Testis (tissue), 3 donors: ENCODE data around the gene KLHL21. TPM values are rescaled to one million over a fixed set of nuclear protein-coding genes. Genes with fewer than 3 reads are reported as not detected.
A peak's percentile ranks its signal among the peaks of the same experiment; 100 is the strongest.

Source experiments
- DNase-seq: peaks from one replicate; pipeline ENCODE4 v3.0.0-alpha.2; 2019
- H3K27ac ChIP-seq, 2 donors: fragments of 200-600 bp; sonication (generic); one replicate each; pipeline ENCODE4 v1.5.1; 2019
- H3K27me3 ChIP-seq: fragments of 200-600 bp; sonication (generic); one replicate; pipeline ENCODE4 v1.5.1; 2019
- H3K36me3 ChIP-seq: fragments of 200-600 bp; sonication (generic); one replicate; pipeline ENCODE4 v1.5.1; 2017; ENCODE audit warnings: low read depth; ENCODE audit errors: missing control alignments
- H3K4me1 ChIP-seq: fragments of 200-600 bp; sonication (generic); one replicate; pipeline ENCODE4 v1.5.1; 2019
- H3K4me3 ChIP-seq, 2 donors: fragments of 200-600 bp; sonication (generic); one replicate each; pipeline ENCODE4 v1.5.1; 2017 to 2019
- H3K9me3 ChIP-seq: fragments of 200-600 bp; sonication (generic); one replicate; pipeline ENCODE4 v1.5.1; 2017
- CTCF ChIP-seq, 3 experiments: fragments of 450-650 bp in 2 of 3; fragments of 200-600 bp in 1 of 3; sonication (generic) in 1 of 3; IDR thresholded peaks; one replicate each; pipeline ENCODE4 v1.5.1; 2016 to 2019; ENCODE audit warnings: antibody characterized with exemption in 3 of 3, mild to moderate bottlenecking in 2 of 3, moderate library complexity in 1 of 3
- POLR2A ChIP-seq: fragments of 450-650 bp; IDR thresholded peaks from one replicate; pipeline ENCODE4 v1.6.1; 2017; ENCODE audit warnings: antibody characterized with exemption, mild to moderate bottlenecking, moderate library complexity
- WGBS, 2 donors: methylation state at CpG; one replicate each; pipeline ENCODE4 v1.1.5; 2018; 5-methylcytosine and 5-hydroxymethylcytosine counted together
- intact Hi-C: fragments of 100-400 bp; cut with DNase I; formaldehyde crosslinking; loops from one replicate; pipeline ENCODE4 v1.15.1; 2023; ENCODE audit warnings: low total_unique reads
- polyA plus RNA-seq: library from polyadenylated mRNA; stranded (reverse); fragments of 350-450 nt; fragmentation: Illumina TruSeq; extraction: RNeasy Lipid Tissue Mini Kit (QIAGEN cat#74804); gene quantifications from one replicate; pipeline ENCODE4 v1.2.3, GENCODE V29; 2014; ENCODE audit warnings: low read depth, low replicate concordance; ENCODE audit not compliant: insufficient read depth
- total RNA-seq, 2 donors: library from RNA; depleted of rRNA; stranded (reverse); fragments of >200 nt; gene quantifications; one replicate each; pipeline ENCODE4 v1.2.3, GENCODE V29; 2016

The KLHL21 gene
- total and polyA plus RNA-seq, 3 donors from 2014 or later, result 31.1 to 84.6 (median 71.7) TPM

GRCh38 chr1:6621429-6622391 is 19.0 kb upstream of the KLHL21 start:
- H3K4me3 ChIP-seq, result no peak overlapping the region
- H3K27me3 ChIP-seq, result no peaks in the 10 kb centered on the region
- H3K36me3 ChIP-seq, result no peaks in the 10 kb centered on the region
- no peak for DNase-seq
- 87 to 90% methylated on average over 33 to 41 of the region's 41 CpGs for WGBS, 2 donors
- H3K4me1 ChIP-seq, result peaks cover 39% of the 10 kb centered on the region
- intact Hi-C loops, result no loop called here
- no peak overlapping the region for H3K27ac ChIP-seq
- no peaks in the 10 kb centered on the region for H3K9me3 ChIP-seq
- TF ChIP-seq CTCF (IDR thresholded peaks at IDR 0.05) (no peak), POLR2A (no peak)

DNA sequence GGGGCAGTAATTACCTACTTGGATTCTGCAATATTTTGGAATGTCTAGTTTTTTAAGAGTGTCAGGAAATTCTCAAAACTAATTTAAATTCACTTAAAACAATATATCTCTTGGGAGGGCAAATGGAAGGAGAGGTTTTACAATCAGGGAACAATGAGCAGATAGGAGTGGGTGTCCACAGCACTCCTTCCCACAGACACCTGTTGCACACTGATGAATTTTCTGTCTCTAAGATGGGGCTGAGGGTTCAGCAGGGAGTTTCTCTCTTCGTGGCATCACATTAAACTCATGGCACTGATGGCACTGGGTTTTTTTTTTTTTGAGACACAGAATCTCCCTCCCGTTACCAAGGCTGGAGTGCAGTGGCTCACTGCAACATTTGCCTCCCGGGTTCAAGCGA is 16.4 kb upstream of the KLHL21 start:
- H3K27ac ChIP-seq, result no peak overlapping the region
- no peaks in the 10 kb centered on the region for H3K9me3 ChIP-seq
- intact Hi-C loops, result no loop called here
- 84 to 91% methylated on average over 4 of the region's 4 CpGs for WGBS, 2 donors
- no peak for TF ChIP-seq POLR2A
- H3K4me1 ChIP-seq, result peaks cover 30% of the 10 kb centered on the region
- no peaks in the 10 kb centered on the region for H3K27me3 ChIP-seq
- H3K4me3 ChIP-seq, result no peak overlapping the region
- no peak for DNase-seq
- H3K36me3 ChIP-seq, result no peaks in the 10 kb centered on the region

GRCh38 chr1:6614929-6615785 is 12.5 kb upstream of the KLHL21 start:
- Histone ChIP-seq H3K27me3 (no peaks in the 10 kb centered on the region), H3K27ac (peak overlapping the region; percentile 94 to 97), H3K4me3 (peak overlapping the region; percentile 95 to 98), H3K4me1 (peaks cover 28% of the 10 kb centered on the region), H3K36me3 (no peaks in the 10 kb centered on the region), H3K9me3 (no peaks in the 10 kb centered on the region)
- TF ChIP-seq POLR2A (no peak), CTCF (IDR thresholded peaks at IDR 0.05) (no peak)
- no peak for DNase-seq
- WGBS, 2 donors, result 0 to 1% methylated on average over 17 to 62 of the region's 82 CpGs
- intact Hi-C loops, result no loop called here

DNA sequence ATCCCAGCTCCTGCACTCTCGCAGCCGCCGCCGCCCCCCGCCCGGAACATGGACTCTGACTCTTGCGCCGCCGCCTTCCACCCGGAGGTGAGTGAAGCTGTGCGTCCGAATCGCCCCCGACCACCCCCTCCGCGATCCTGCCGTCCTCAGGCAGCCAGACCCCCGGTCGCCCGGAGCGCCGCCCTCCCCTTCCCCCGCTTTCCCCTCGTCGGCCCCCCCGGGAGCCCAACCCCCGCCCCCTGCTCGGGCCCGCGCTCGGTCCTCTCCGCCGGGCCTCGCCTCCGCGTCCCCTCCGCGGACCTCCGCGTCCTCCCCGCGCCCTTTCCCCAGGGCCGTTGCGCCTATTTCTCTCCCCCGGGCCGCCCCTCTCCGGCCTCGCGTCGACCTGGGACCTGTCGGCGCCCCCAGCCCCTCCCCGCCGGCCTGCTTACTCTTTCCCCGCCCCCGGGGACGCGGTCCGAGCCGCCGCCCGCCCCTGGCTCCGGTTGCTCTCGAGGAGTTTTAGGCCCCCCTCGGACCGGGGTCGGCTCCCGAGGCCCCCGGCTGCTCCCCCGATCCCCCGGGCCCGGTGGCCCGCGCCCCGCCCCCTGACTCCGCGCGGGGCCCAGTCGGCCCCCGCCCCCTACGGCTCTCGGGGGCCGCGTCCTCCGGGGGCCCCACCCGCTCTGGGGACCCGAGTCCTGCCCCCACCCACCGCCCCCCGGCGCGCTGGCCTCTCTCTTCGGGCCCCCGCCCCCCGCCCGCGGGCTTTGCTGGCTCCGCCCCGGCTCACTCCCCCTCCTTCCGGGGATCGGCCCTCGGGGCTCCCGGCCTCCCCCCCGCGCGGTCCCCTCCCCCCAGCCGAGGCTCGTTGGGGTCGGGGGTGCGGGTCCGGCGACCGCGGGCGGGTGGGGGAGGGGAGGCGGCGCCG is 11.6 kb upstream of the KLHL21 start:
- WGBS, 2 donors, result 0 to 1% methylated on average over 5 to 41 of the region's 117 CpGs
- H3K9me3 ChIP-seq, result no peaks in the 10 kb centered on the region
- no peak for TF ChIP-seq POLR2A
- TF ChIP-seq CTCF (IDR thresholded peaks at IDR 0.05), result no peak
- H3K4me1 ChIP-seq, result peaks cover 28% of the 10 kb centered on the region
- peak overlapping the region; percentile 95 to 98 for H3K4me3 ChIP-seq
- peak; percentile 80 for DNase-seq
- H3K27me3 ChIP-seq, result no peaks in the 10 kb centered on the region
- no peaks in the 10 kb centered on the region for H3K36me3 ChIP-seq
- intact Hi-C loops, result no loop called here
- peak overlapping the region; percentile 94 to 97 for H3K27ac ChIP-seq
